HFFc6 (cell line): ENCODE data around the gene SLC23A3. TPM values are rescaled to one million over a fixed set of nuclear protein-coding genes. Genes with fewer than 3 reads are reported as not detected.

Experiments
- DNase-seq: peaks from one replicate; pipeline ENCODE4 v3.0.0-alpha.2; 2018
- H3K27ac Mint-ChIP-seq: 2 replicates; pipeline ENCODE4 v1.8.0; 2020; ENCODE audit warnings: mild to moderate bottlenecking, mixed read lengths
- H3K27me3 Mint-ChIP-seq: 2 replicates; pipeline ENCODE4 v1.8.0; 2021; ENCODE audit warnings: mild to moderate bottlenecking, moderate library complexity, mixed read lengths; ENCODE audit not compliant: insufficient read depth
- H3K36me3 Mint-ChIP-seq: 2 replicates; pipeline ENCODE4 v1.8.0; 2021; ENCODE audit warnings: low read depth, mixed read lengths
- H3K4me1 Mint-ChIP-seq: 2 replicates; pipeline ENCODE4 v1.8.0; 2020; ENCODE audit warnings: low read depth, mixed read lengths
- H3K4me3 Mint-ChIP-seq: 2 replicates; pipeline ENCODE4 v1.8.0; 2020; ENCODE audit warnings: mild to moderate bottlenecking, moderate library complexity, mixed read lengths
- H3K9me3 Mint-ChIP-seq: 2 replicates; pipeline ENCODE4 v1.8.0; 2020; ENCODE audit warnings: mild to moderate bottlenecking, mixed read lengths
- CTCF ChIP-seq: fragments of 200-600 bp; sonication (generic); IDR thresholded peaks from 2 replicates; pipeline ENCODE4 v1.5.0; 2021; ENCODE audit warnings: antibody characterized with exemption, mild to moderate bottlenecking
- total RNA-seq, 6 experiments: library from RNA; stranded (reverse); fragmentation: NEBNext Ultra II Directional; extraction: Animal tissue kit (Norgen Biotek cat#: 25700); gene quantifications; 2 replicates in 1 of 6; 3 replicates in 5 of 6; pipeline ENCODE4 v1.2.3, GENCODE V29; 2021

The SLC23A3 gene
- total RNA-seq, 6 experiments from 2014 or later: 0.36 to 1.5 (median 0.88) TPM

- Mint-ChIP-seq H3K27ac (no peak overlapping the region), H3K27me3 (peaks cover 3% of the 10 kb centered on the region), H3K9me3 (no peaks in the 10 kb centered on the region), H3K4me3 (no peak overlapping the region), H3K36me3 (peaks cover 24% of the 10 kb centered on the region), H3K4me1 (peaks cover 24% of the 10 kb centered on the region)
- no peak for DNase-seq
- TF ChIP-seq CTCF: no peak
These were observed 45.0 kb upstream of the SLC23A3 start for GRCh38 chr2:219214786-219215185.

DNA sequence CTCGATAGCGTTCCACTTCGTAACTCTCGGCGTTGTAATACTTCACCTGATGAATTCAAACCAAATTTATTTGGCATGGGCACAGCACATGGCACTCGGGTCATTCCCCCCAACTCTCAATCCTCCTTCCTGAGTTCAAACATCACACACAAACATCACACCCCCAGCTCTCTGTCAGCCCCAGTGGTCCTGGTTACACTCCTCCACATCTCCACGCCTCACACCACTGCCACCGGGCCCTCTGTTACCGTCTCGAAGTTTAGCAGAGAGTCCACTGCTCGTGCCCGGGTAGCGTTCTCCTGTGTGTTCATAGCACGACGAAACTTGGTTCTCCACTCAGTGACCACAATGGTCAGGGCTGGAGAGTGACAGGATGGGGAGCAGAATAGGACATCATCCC lies 44.3 kb upstream of the SLC23A3 start:
- Mint-ChIP-seq H3K27me3 (peaks cover 3% of the 10 kb centered on the region), H3K4me3 (no peak overlapping the region), H3K27ac (no peak overlapping the region), H3K4me1 (peaks cover 18% of the 10 kb centered on the region), H3K36me3 (peaks cover 28% of the 10 kb centered on the region), H3K9me3 (no peaks in the 10 kb centered on the region)
- TF ChIP-seq CTCF: no peak
- no peak for DNase-seq

GRCh38 chr2:219213486-219214071 lies 43.8 kb upstream of the SLC23A3 start:
- peaks cover 3% of the 10 kb centered on the region for H3K27me3 Mint-ChIP-seq
- H3K4me1 Mint-ChIP-seq: peaks cover 20% of the 10 kb centered on the region
- TF ChIP-seq CTCF: no peak
- no peak overlapping the region for H3K27ac Mint-ChIP-seq
- no peak overlapping the region for H3K4me3 Mint-ChIP-seq
- no peaks in the 10 kb centered on the region for H3K9me3 Mint-ChIP-seq
- no peak for DNase-seq
- H3K36me3 Mint-ChIP-seq: peaks cover 28% of the 10 kb centered on the region

DNA sequence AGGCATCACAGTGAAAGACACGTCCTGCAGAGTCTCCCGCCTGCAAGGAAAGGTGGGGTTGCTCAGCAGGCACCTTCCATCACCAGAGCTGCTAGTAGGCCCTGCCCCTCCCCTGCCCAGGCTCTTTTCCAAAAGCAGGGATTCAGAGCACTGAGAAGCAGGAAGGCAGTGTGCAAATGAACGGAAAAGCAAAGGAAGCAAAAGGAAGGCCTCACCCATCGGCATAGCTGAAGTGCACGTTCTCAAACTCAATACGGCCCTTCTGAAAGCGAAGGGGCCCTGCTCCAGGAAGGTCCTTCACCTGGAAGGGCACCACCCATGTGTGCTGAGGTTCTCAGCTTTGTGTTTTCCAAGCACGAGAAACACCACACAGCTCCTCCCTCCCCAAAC lies 43.2 kb upstream of the SLC23A3 start:
- Mint-ChIP-seq H3K27ac (no peak overlapping the region), H3K27me3 (peaks cover 3% of the 10 kb centered on the region), H3K4me3 (no peak overlapping the region), H3K9me3 (no peaks in the 10 kb centered on the region), H3K4me1 (peaks cover 23% of the 10 kb centered on the region), H3K36me3 (peaks cover 28% of the 10 kb centered on the region)
- DNase-seq: no peak
- no peak for TF ChIP-seq CTCF

DNA sequence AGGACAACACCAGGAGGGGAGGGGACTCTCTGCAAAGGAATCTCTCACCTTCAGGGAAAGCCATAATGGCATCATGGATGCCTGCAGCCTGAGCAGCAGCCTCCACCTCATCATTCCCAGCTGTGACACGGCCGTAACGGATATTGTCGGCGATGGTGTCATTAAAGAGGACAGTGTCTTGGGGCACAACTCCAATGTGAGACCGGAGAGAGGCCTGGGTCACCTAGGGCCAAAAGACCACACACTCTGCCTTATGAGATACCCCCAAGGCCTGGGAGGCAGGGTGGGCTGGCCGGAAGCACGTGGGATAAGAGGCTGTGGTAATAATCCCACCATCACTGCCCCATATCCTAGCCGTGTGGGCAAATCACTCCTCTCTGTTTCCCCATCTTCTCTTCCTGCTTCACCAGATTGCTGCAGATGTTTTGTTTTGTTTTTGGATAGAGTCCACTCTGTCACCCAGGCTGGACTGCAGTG lies 41.1 kb upstream of the SLC23A3 start:
- H3K4me3 Mint-ChIP-seq: no peak overlapping the region
- no peak for DNase-seq
- H3K36me3 Mint-ChIP-seq: peaks cover 28% of the 10 kb centered on the region
- no peak overlapping the region for H3K27ac Mint-ChIP-seq
- H3K9me3 Mint-ChIP-seq: no peaks in the 10 kb centered on the region
- H3K27me3 Mint-ChIP-seq: peaks cover 6% of the 10 kb centered on the region
- H3K4me1 Mint-ChIP-seq: peaks cover 26% of the 10 kb centered on the region
- no peak for TF ChIP-seq CTCF
